Esophagus muscularis mucosa (tissue), 4 donors: Measurements from ENCODE around the gene LRGUK. TPM values are rescaled to one million over a fixed set of nuclear protein-coding genes. Genes with fewer than 3 reads are reported as not detected.
A peak's percentile ranks its signal among the peaks of the same experiment; 100 is the strongest.

Experiments
- DNase-seq: peaks from one replicate; pipeline ENCODE4 v3.0.0-alpha.2; 2017; ENCODE audit errors: extremely low spot score
- H3K27ac ChIP-seq, 4 donors: fragments of 200-600 bp; sonication (generic); replicated peaks in 1 of 4; 1 replicate in 3 of 4; 2 replicates in 1 of 4; pipeline ENCODE4 v1.5.1; 2016 to 2019; ENCODE audit warnings: mild to moderate bottlenecking in 1 of 4
- H3K27me3 ChIP-seq, 4 donors: fragments of 200-600 bp; sonication (generic); one replicate each; pipeline versions ENCODE4 v1.5.1 to v1.6.0; 2016 to 2019
- H3K36me3 ChIP-seq, 4 donors: fragments of 200-600 bp; sonication (generic); one replicate each; pipeline ENCODE4 v1.5.1; 2016 to 2019
- H3K4me1 ChIP-seq, 4 donors: fragments of 200-600 bp; sonication (generic); one replicate each; pipeline ENCODE4 v1.5.1; 2016 to 2019
- H3K4me3 ChIP-seq, 4 donors: fragments of 200-600 bp; sonication (generic); 1 replicate in 2 of 4; 2 replicates in 2 of 4; pipeline ENCODE4 v1.5.1; 2016 to 2019; ENCODE audit warnings: mild to moderate bottlenecking in 4 of 4, moderate library complexity in 1 of 4
- H3K9me3 ChIP-seq, 4 donors: fragments of 200-600 bp; sonication (generic); 1 replicate in 3 of 4; 2 replicates in 1 of 4; pipeline ENCODE4 v1.5.1; 2016 to 2019
- EP300 ChIP-seq: sonication (generic); formaldehyde crosslinking; IDR thresholded peaks from one replicate; pipeline ENCODE4 v1.6.1; 2017; ENCODE audit warnings: antibody characterized with exemption
- POLR2A ChIP-seq: fragments of 450-650 bp; IDR thresholded peaks from one replicate; pipeline ENCODE4 v1.6.1; 2017; ENCODE audit warnings: antibody characterized with exemption, moderate library complexity, mild to moderate bottlenecking, low read depth
- POLR2AphosphoS5 ChIP-seq, 2 donors: sonication (generic); formaldehyde crosslinking; IDR thresholded peaks; one replicate each; pipeline ENCODE4 v1.6.1; 2017; ENCODE audit warnings: antibody characterized with exemption in 2 of 2
- WGBS: methylation state at CpG from one replicate; pipeline ENCODE4 v1.1.5; 2018; 5-methylcytosine and 5-hydroxymethylcytosine counted together
- intact Hi-C: fragments of 100-400 bp; cut with DNase I; formaldehyde crosslinking; loops from one replicate; pipeline ENCODE4 v1.15.1; 2023
- total RNA-seq, 4 donors: library from RNA; depleted of rRNA; stranded (reverse); fragments of >200 nt; gene quantifications; one replicate each; pipeline versions ENCODE4 v1.1.0 to v1.2.1, GENCODE V29; 2016
- TF ChIP-seq, protein P1 (sequence below), 3 experiments: fragments of 200-600 bp in 2 of 3; fragments of 450-650 bp in 1 of 3; sonication (generic) in 2 of 3; IDR thresholded peaks; one replicate each; pipeline ENCODE4 v1.5.1; 2017 to 2019; ENCODE audit warnings: antibody characterized with exemption in 3 of 3, mild to moderate bottlenecking in 2 of 3, moderate library complexity in 1 of 3

LRGUK gene
- total RNA-seq, 4 donors from 2014 or later = 0.13 to 0.83 (median 0.31) TPM

DNA sequence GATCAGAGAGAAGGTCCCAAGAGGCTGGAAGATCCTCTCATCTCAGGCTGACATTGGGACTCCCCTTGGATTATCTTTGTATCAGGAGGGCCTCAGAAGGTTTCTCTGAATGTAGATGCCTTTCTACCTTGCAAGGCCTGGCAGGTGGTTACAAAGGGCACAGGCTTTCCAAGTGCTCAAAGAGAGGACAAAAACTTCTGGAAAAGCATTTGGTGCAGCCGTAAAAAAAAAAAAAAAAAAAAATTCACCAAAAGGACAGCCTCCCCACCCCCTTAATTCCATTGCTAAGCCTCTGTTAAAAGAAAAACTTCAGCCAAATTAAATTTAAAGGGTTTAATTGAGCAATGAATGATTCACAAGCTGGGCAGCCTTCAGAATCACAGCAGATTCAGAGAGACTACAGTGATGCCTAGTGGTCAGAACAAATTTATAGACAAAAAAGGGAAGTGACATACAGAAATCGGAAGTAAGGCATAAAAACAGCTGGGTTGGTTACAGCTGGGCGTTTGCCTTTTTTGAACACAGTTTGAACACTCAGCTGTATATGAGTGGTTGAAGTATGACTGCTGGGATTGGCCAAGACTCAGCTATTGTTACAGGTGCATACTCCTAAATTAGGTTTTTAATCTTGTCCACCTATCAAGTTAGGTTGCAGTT, 42.5 kb upstream of the LRGUK start:
- Histone ChIP-seq H3K9me3 (peaks cover 0 to 15% (median 0%) of the 10 kb centered on the region in 4 donors), H3K36me3 (no peaks in the 10 kb centered on the region), H3K27me3 (no peaks in the 10 kb centered on the region), H3K4me3 (no peak overlapping the region), H3K4me1 (no peaks in the 10 kb centered on the region), H3K27ac (no peak overlapping the region)
- TF ChIP-seq, protein P1, sequence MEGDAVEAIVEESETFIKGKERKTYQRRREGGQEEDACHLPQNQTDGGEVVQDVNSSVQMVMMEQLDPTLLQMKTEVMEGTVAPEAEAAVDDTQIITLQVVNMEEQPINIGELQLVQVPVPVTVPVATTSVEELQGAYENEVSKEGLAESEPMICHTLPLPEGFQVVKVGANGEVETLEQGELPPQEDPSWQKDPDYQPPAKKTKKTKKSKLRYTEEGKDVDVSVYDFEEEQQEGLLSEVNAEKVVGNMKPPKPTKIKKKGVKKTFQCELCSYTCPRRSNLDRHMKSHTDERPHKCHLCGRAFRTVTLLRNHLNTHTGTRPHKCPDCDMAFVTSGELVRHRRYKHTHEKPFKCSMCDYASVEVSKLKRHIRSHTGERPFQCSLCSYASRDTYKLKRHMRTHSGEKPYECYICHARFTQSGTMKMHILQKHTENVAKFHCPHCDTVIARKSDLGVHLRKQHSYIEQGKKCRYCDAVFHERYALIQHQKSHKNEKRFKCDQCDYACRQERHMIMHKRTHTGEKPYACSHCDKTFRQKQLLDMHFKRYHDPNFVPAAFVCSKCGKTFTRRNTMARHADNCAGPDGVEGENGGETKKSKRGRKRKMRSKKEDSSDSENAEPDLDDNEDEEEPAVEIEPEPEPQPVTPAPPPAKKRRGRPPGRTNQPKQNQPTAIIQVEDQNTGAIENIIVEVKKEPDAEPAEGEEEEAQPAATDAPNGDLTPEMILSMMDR (IDR thresholded peaks at IDR 0.05) = no peak
- TF ChIP-seq POLR2AphosphoS5 (IDR thresholded peaks at IDR 0.05) (no peak), POLR2A (no peak), EP300 (no peak)
- intact Hi-C loops = no loop called here
- DNase-seq = peak; percentile 64
- WGBS = 72% methylated on average over 3 of the region's 3 CpGs

DNA sequence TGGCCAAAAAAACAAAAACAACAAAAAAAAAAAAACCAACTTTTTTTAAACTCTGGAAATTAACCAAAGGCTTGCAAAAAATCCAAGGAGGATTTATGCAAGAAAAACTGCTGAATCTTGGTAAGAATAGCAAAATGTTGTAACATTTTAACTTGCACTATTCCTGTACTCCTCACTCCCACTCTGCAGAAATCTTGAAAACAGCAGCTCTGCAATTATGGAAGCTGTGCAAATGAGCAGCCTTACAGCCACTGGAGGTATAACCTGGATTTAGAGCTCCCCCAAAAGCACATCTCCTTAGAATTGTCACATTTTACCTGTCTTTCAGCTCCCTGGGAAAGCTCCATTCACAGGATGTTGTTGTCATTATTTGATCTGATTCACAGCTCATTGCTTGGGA, 41.8 kb upstream of the LRGUK start:
- intact Hi-C loops = no loop called here
- Histone ChIP-seq H3K27ac (no peak overlapping the region), H3K9me3 (peaks cover 0 to 15% (median 0%) of the 10 kb centered on the region in 4 donors), H3K36me3 (no peaks in the 10 kb centered on the region), H3K4me3 (no peak overlapping the region), H3K4me1 (no peaks in the 10 kb centered on the region), H3K27me3 (no peaks in the 10 kb centered on the region)
- no peak for DNase-seq
- TF ChIP-seq POLR2A (no peak), POLR2AphosphoS5 (IDR thresholded peaks at IDR 0.05) (no peak), EP300 (no peak)
- TF ChIP-seq, protein P1 (IDR thresholded peaks at IDR 0.05) = no peak

DNA sequence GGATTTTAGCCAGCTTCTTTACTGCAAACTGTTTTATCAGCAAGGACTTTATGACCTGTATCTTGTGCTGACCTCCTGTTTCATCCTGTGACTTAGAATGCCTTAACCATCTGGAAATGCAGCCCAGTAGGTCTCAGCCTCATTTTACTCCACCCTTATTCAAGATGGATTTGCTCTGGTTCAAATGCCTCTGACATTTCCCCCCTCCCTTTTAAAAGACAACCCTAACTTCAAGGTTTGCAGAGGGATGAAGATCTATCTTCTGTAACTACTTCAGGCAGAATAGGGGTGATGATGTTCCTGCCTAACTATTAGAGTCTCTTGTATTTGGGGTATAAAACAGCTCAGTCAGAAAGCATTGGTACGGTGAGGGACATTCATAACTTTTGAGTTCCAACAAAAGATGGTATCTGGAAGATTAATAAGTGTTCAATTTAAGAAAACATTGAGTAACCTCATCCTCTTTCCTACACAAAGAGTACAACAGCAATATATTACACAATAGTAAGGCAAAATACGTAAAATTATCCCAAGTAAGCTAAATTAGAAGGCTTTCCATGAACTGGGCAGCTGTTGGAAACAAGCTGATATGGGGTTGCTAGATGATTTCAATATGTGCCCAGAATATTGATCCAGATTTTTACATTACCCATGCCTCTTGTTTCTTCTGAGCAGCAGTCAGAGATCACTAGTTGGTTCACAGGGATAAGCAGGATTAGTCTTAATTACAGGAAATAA, 40.0 kb upstream of the LRGUK start:
- intact Hi-C loops = no loop called here
- Histone ChIP-seq H3K36me3 (no peaks in the 10 kb centered on the region), H3K27me3 (no peaks in the 10 kb centered on the region), H3K4me3 (no peak overlapping the region), H3K4me1 (no peaks in the 10 kb centered on the region), H3K9me3 (peaks cover 0 to 15% (median 0%) of the 10 kb centered on the region in 4 donors), H3K27ac (no peak overlapping the region)
- DNase-seq = no peak
- no peak for TF ChIP-seq POLR2A
- 97% methylated on average over 2 of the region's 2 CpGs for WGBS

DNA sequence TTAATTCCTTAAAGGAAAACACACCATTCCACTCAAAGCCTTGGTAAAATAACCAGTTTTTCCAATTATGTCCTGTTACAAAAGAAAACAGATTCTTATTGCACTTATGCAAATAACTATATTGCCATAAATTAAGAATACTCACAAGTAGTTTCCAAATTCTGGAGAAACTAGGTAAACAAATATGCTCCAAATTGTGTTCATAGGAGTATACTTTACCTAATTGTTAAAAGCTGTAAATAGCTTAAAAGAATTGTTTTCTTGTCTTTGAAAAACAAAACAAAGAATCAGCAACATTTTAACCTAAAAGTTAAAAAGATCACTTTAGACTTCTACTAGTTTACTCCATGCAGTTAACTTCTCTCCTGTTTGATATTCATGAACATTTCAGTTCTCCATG, 38.9 kb upstream of the LRGUK start:
- H3K9me3 ChIP-seq = peaks cover 0 to 15% (median 0%) of the 10 kb centered on the region in 4 donors
- no peaks in the 10 kb centered on the region for H3K36me3 ChIP-seq
- H3K27me3 ChIP-seq = no peaks in the 10 kb centered on the region
- no peak for DNase-seq
- TF ChIP-seq, protein P1 (IDR thresholded peaks at IDR 0.05) = no peak
- TF ChIP-seq EP300 = no peak
- no peak for TF ChIP-seq POLR2A
- no peak for TF ChIP-seq POLR2AphosphoS5 (IDR thresholded peaks at IDR 0.05)
- H3K4me1 ChIP-seq = no peaks in the 10 kb centered on the region
- intact Hi-C loops = no loop called here
- no peak overlapping the region for H3K27ac ChIP-seq
- no peak overlapping the region for H3K4me3 ChIP-seq

DNA sequence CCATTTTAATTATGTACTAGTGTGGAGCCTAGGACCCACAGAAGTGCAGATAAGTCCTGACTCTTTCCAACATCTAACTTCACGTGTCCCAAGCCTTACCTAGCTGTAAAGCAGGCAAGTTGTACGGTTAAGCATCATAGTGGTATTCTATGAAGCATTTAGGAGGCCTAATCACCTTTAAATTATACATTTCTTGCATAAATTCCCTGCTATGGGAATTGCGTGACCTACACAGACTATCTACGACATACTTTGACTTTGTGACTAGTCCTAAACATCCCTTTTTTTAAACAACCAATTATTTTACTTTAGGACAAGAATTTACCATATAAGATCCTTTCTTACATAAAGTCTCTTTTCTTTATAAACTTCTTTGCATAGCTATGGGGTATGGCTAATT, 37.7 kb upstream of the LRGUK start:
- peaks cover 0 to 15% (median 0%) of the 10 kb centered on the region in 4 donors for H3K9me3 ChIP-seq
- no peaks in the 10 kb centered on the region for H3K27me3 ChIP-seq
- H3K36me3 ChIP-seq = no peaks in the 10 kb centered on the region
- 77% methylated on average over 4 of the region's 4 CpGs for WGBS
- intact Hi-C loops = no loop called here
- H3K4me1 ChIP-seq = no peaks in the 10 kb centered on the region
- H3K27ac ChIP-seq = no peak overlapping the region
- no peak overlapping the region for H3K4me3 ChIP-seq
- no peak for TF ChIP-seq POLR2AphosphoS5 (IDR thresholded peaks at IDR 0.05)
- no peak for TF ChIP-seq POLR2A
- TF ChIP-seq, protein P1 (IDR thresholded peaks at IDR 0.05) = no peak
- no peak for TF ChIP-seq EP300
- no peak for DNase-seq
